Body of pancreas (tissue), 4 donors: ENCODE data around the gene MMP2.

Experiments
- CTCF ChIP-seq, 7 experiments: fragments of 450-650 bp in 4 of 7; fragments of 200-600 bp in 3 of 7; sonication (generic) in 3 of 7; IDR thresholded peaks; one replicate each; pipeline ENCODE4 v1.5.1; 2016 to 2019; ENCODE audit warnings: antibody characterized with exemption in 7 of 7
- POLR2A ChIP-seq, 3 donors: fragments of 450-650 bp; IDR thresholded peaks; one replicate each; pipeline ENCODE4 v1.6.1; 2016; ENCODE audit warnings: antibody characterized with exemption in 3 of 3, mild to moderate bottlenecking in 2 of 3

GRCh38 chr16:55467898-55468297 lies 11.1 kb upstream of the MMP2 start:
- TF ChIP-seq CTCF (IDR thresholded peaks at IDR 0.05) (no peak), POLR2A (IDR thresholded peaks at IDR 0.05) (no peak)
